HEK293 (cell line): Measurements from ENCODE around the gene AFDN.
A peak's percentile ranks its signal among the peaks of the same experiment; 100 is the strongest.

Experiments used
- HIC1 ChIP-seq: fragments of 450-650 bp; formaldehyde crosslinking; IDR thresholded peaks from 2 replicates; pipeline ENCODE4 v1.5.1; 2016; ENCODE audit warnings: missing biosample characterization, missing genetic modification characterization
- HOXA7 ChIP-seq: sonication (generic); formaldehyde crosslinking; IDR thresholded peaks from 2 replicates; pipeline ENCODE4 v1.8.1; 2022; ENCODE audit warnings: missing genetic modification reagents, borderline replicate concordance
- MZF1 ChIP-seq: fragments of 450-650 bp; formaldehyde crosslinking; IDR thresholded peaks from 2 replicates; pipeline ENCODE4 v1.5.1; 2017; ENCODE audit warnings: missing biosample characterization, missing genetic modification characterization, borderline replicate concordance
- SP7 ChIP-seq: fragments of 450-650 bp; formaldehyde crosslinking; IDR thresholded peaks from 2 replicates; pipeline ENCODE4 v1.5.1; 2016; ENCODE audit warnings: missing biosample characterization, missing genetic modification characterization
- ZBTB44 ChIP-seq: fragments of 450-650 bp; IDR thresholded peaks from 2 replicates; pipeline ENCODE4 v1.5.1; 2018; ENCODE audit warnings: missing biosample characterization, mild to moderate bottlenecking, missing genetic modification characterization
- ZBTB48 ChIP-seq: fragments of 450-650 bp; formaldehyde crosslinking; IDR thresholded peaks from 2 replicates; pipeline ENCODE4 v1.5.1; 2016; ENCODE audit warnings: missing biosample characterization, missing genetic modification characterization
- ZBTB6 ChIP-seq: fragments of 450-650 bp; formaldehyde crosslinking; IDR thresholded peaks from 2 replicates; pipeline ENCODE4 v1.5.1; 2017; ENCODE audit warnings: missing biosample characterization, missing genetic modification characterization
- ZBTB7A ChIP-seq: fragments of 450-650 bp; formaldehyde crosslinking; IDR thresholded peaks from 2 replicates; pipeline ENCODE4 v1.5.1; 2016; ENCODE audit warnings: low read depth, missing biosample characterization, missing genetic modification characterization
- ZEB2 ChIP-seq: fragments of 450-650 bp; formaldehyde crosslinking; IDR thresholded peaks from 2 replicates; pipeline ENCODE4 v1.5.1; 2016; ENCODE audit warnings: missing biosample characterization, missing genetic modification characterization
- ZNF148 ChIP-seq: fragments of 450-650 bp; formaldehyde crosslinking; IDR thresholded peaks from 2 replicates; pipeline ENCODE4 v1.5.0; 2017; ENCODE audit warnings: missing biosample characterization, missing genetic modification characterization, borderline replicate concordance
- ZNF221 ChIP-seq: fragments of 450-650 bp; formaldehyde crosslinking; IDR thresholded peaks from 2 replicates; pipeline ENCODE4 v1.5.1; 2017; ENCODE audit warnings: missing biosample characterization, missing genetic modification characterization, borderline replicate concordance
- ZNF24 ChIP-seq: fragments of 450-650 bp; formaldehyde crosslinking; IDR thresholded peaks from 2 replicates; pipeline ENCODE4 v1.5.1; 2016; ENCODE audit warnings: missing biosample characterization, missing genetic modification characterization
- ZNF302 ChIP-seq: fragments of 450-650 bp; formaldehyde crosslinking; IDR thresholded peaks from 2 replicates; pipeline ENCODE4 v1.5.1; 2016; ENCODE audit warnings: missing biosample characterization, missing genetic modification characterization, low read depth
- ZNF394 ChIP-seq: fragments of 450-650 bp; formaldehyde crosslinking; IDR thresholded peaks from 2 replicates; pipeline ENCODE4 v1.5.1; 2016; ENCODE audit warnings: missing biosample characterization, missing genetic modification characterization, mild to moderate bottlenecking, moderate library complexity, borderline replicate concordance
- ZNF398 ChIP-seq: fragments of 450-650 bp; formaldehyde crosslinking; IDR thresholded peaks from 2 replicates; pipeline ENCODE4 v1.5.1; 2017; ENCODE audit warnings: missing biosample characterization, missing genetic modification characterization
- ZNF423 ChIP-seq: fragments of 450-650 bp; formaldehyde crosslinking; IDR thresholded peaks from 2 replicates; pipeline ENCODE4 v1.5.1; 2016; ENCODE audit warnings: missing biosample characterization, missing genetic modification characterization
- ZNF473 ChIP-seq: fragments of 450-650 bp; formaldehyde crosslinking; IDR thresholded peaks from 2 replicates; pipeline ENCODE4 v1.5.1; 2017; ENCODE audit warnings: missing biosample characterization, missing genetic modification characterization
- ZNF510 ChIP-seq: fragments of 450-650 bp; formaldehyde crosslinking; IDR thresholded peaks from 2 replicates; pipeline ENCODE4 v1.5.1; 2018; ENCODE audit warnings: mild to moderate bottlenecking, missing genetic modification characterization, missing biosample characterization; ENCODE audit not compliant: insufficient replicate concordance
- ZNF621 ChIP-seq: fragments of 450-650 bp; formaldehyde crosslinking; IDR thresholded peaks from 2 replicates; pipeline ENCODE4 v1.5.1; 2017; ENCODE audit warnings: missing biosample characterization, missing genetic modification characterization
- ZNF626 ChIP-seq: fragments of 450-650 bp; sonication (Bioruptor Pico); formaldehyde crosslinking; IDR thresholded peaks from 2 replicates; pipeline ENCODE4 v1.5.1; 2018; ENCODE audit warnings: missing biosample characterization, missing genetic modification characterization, inconsistent platforms
- ZNF792 ChIP-seq: fragments of 450-650 bp; formaldehyde crosslinking; IDR thresholded peaks from 2 replicates; pipeline ENCODE4 v1.5.1; 2016; ENCODE audit warnings: missing biosample characterization, missing genetic modification characterization
- ZNF837 ChIP-seq: fragments of 450-650 bp; formaldehyde crosslinking; IDR thresholded peaks from 2 replicates; pipeline ENCODE4 v1.5.1; 2016; ENCODE audit warnings: missing biosample characterization, missing genetic modification characterization
- ZXDB ChIP-seq: fragments of 450-650 bp; formaldehyde crosslinking; IDR thresholded peaks from 2 replicates; pipeline ENCODE4 v1.5.1; 2016; ENCODE audit warnings: missing biosample characterization, missing genetic modification characterization
- TF ChIP-seq, protein P1 (sequence below): fragments of 450-650 bp; formaldehyde crosslinking; IDR thresholded peaks from 2 replicates; pipeline ENCODE4 v1.5.1; 2017; ENCODE audit warnings: missing biosample characterization, missing genetic modification characterization
- TF ChIP-seq, protein P2 (sequence below): fragments of 450-650 bp; formaldehyde crosslinking; IDR thresholded peaks from 2 replicates; pipeline ENCODE4 v1.5.1; 2016; ENCODE audit warnings: missing biosample characterization, missing genetic modification characterization
- TF ChIP-seq, protein P3 (sequence below): fragments of 450-650 bp; formaldehyde crosslinking; IDR thresholded peaks from 2 replicates; pipeline ENCODE4 v1.5.1; 2016; ENCODE audit warnings: missing biosample characterization, missing genetic modification characterization

Gene AFDN

GRCh38 chr6:167828325-167828956 lies 1.7 kb downstream of the AFDN start (continued):
- no peak for TF ChIP-seq HIC1
- 0 out of 2 replicates have a peak, but pooled peaks have one; percentile 15 for TF ChIP-seq ZEB2 (tag by site-specific recombination)
- TF ChIP-seq ZNF510, result no peak
- no peak for TF ChIP-seq ZNF792 (tag by site-specific recombination)
- TF ChIP-seq ZNF24 (tag by site-specific recombination), result no peak
- TF ChIP-seq, protein P1, sequence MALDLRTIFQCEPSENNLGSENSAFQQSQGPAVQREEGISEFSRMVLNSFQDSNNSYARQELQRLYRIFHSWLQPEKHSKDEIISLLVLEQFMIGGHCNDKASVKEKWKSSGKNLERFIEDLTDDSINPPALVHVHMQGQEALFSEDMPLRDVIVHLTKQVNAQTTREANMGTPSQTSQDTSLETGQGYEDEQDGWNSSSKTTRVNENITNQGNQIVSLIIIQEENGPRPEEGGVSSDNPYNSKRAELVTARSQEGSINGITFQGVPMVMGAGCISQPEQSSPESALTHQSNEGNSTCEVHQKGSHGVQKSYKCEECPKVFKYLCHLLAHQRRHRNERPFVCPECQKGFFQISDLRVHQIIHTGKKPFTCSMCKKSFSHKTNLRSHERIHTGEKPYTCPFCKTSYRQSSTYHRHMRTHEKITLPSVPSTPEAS (tag by site-specific recombination), result no peak
- no peak for TF ChIP-seq ZBTB7A (tag by site-specific recombination)
- no peak for TF ChIP-seq ZNF148
- TF ChIP-seq ZNF302 (tag by site-specific recombination), result no peak
- TF ChIP-seq ZBTB48 (tag by site-specific recombination), result no peak
- TF ChIP-seq ZNF221, result no peak
- peak; percentile 86 for TF ChIP-seq SP7
- TF ChIP-seq ZNF473 (tag by site-specific recombination), result no peak
- no peak for TF ChIP-seq ZNF398 (tag by site-specific recombination)
- no peak for TF ChIP-seq ZBTB44 (tag by site-specific recombination)
- TF ChIP-seq ZNF423 (tag by site-specific recombination), result no peak
- TF ChIP-seq ZNF394 (tag by site-specific recombination), result no peak
- TF ChIP-seq HOXA7 (CRISPR knock-in tag), result no peak
- TF ChIP-seq, protein P2, sequence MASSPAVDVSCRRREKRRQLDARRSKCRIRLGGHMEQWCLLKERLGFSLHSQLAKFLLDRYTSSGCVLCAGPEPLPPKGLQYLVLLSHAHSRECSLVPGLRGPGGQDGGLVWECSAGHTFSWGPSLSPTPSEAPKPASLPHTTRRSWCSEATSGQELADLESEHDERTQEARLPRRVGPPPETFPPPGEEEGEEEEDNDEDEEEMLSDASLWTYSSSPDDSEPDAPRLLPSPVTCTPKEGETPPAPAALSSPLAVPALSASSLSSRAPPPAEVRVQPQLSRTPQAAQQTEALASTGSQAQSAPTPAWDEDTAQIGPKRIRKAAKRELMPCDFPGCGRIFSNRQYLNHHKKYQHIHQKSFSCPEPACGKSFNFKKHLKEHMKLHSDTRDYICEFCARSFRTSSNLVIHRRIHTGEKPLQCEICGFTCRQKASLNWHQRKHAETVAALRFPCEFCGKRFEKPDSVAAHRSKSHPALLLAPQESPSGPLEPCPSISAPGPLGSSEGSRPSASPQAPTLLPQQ (tag by site-specific recombination), result no peak
- TF ChIP-seq ZXDB (tag by site-specific recombination), result peak; percentile 13; the same call in 1 of the 2 replicates
- no peak for TF ChIP-seq ZBTB6 (tag by site-specific recombination)
- TF ChIP-seq MZF1 (tag by site-specific recombination), result no peak
- TF ChIP-seq, protein P3, sequence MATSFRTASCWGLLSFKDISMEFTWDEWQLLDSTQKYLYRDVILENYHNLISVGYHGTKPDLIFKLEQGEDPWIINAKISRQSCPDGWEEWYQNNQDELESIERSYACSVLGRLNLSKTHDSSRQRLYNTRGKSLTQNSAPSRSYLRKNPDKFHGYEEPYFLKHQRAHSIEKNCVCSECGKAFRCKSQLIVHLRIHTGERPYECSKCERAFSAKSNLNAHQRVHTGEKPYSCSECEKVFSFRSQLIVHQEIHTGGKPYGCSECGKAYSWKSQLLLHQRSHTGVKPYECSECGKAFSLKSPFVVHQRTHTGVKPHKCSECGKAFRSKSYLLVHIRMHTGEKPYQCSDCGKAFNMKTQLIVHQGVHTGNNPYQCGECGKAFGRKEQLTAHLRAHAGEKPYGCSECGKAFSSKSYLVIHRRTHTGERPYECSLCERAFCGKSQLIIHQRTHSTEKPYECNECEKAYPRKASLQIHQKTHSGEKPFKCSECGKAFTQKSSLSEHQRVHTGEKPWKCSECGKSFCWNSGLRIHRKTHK, result no peak
- no peak for TF ChIP-seq ZNF621
- TF ChIP-seq ZNF837 (tag by site-specific recombination), result no peak
- no peak for TF ChIP-seq ZNF626 (tag by site-specific recombination)
